HCT116 (cell line): ENCODE results near the gene IL11RA.
A peak's percentile ranks its signal among the peaks of the same experiment; 100 is the strongest.

Experiments
- CBX3 ChIP-seq: IDR thresholded peaks from 2 replicates; pipeline ENCODE4 v1.6.1; 2012; ENCODE audit warnings: low read depth
- CTCF ChIP-seq, 3 experiments: fragments of 200-600 bp in 1 of 3; sonication (generic) in 1 of 3; IDR thresholded peaks in 2 of 3; conservative IDR thresholded peaks in 1 of 3; 2 replicates each; pipeline ENCODE4 v1.5.1; 2012 to 2017; ENCODE audit warnings: low read depth in 2 of 3, low read length in 2 of 3, antibody characterized with exemption in 1 of 3, borderline replicate concordance in 1 of 3, control low read depth in 1 of 3, mild to moderate bottlenecking in 1 of 3, mixed read lengths in 1 of 3, mixed run types in 1 of 3, moderate library complexity in 1 of 3; ENCODE audit not compliant: insufficient read depth in 1 of 3
- EZH2 ChIP-seq: fragments of 200-600 bp; sonication (generic); IDR thresholded peaks from 2 replicates; pipeline ENCODE4 v1.6.1; 2017; ENCODE audit warnings: antibody characterized with exemption, mixed run types
- EZH2phosphoT487 ChIP-seq: fragments of 200-600 bp; IDR thresholded peaks from 2 replicates; pipeline ENCODE4 v1.6.1; 2018; ENCODE audit warnings: antibody characterized with exemption, borderline replicate concordance
- FOSL1 ChIP-seq: IDR thresholded peaks from 2 replicates; pipeline ENCODE4 v1.6.1; 2012; ENCODE audit warnings: low read depth
- POLR2A ChIP-seq: IDR thresholded peaks from 2 replicates; pipeline ENCODE4 v1.7.0; 2011; ENCODE audit warnings: borderline replicate concordance; ENCODE audit not compliant: insufficient read depth, insufficient read length; ENCODE audit errors: extremely low read depth
- POLR2AphosphoS5 ChIP-seq: IDR thresholded peaks from 2 replicates; pipeline ENCODE4 v1.6.1; 2011; ENCODE audit warnings: mild to moderate bottlenecking, low read depth, low read length, moderate library complexity
- SIN3A ChIP-seq: IDR thresholded peaks from 2 replicates; pipeline ENCODE4 v1.6.1; 2012; ENCODE audit warnings: low read depth
- YY1 ChIP-seq: IDR thresholded peaks from 2 replicates; pipeline ENCODE4 v1.6.1; 2011; ENCODE audit warnings: low read length, low read depth, moderate library complexity, mild to moderate bottlenecking; ENCODE audit not compliant: insufficient replicate concordance; ENCODE audit errors: extremely low read depth
- ZNF274 ChIP-seq: fragments of 200-500 bp; sonication (Bioruptor generic); IDR thresholded peaks from 2 replicates; pipeline ENCODE4 v1.6.1; 2014; ENCODE audit warnings: mild to moderate bottlenecking, low read depth, low read length, inconsistent platforms
- TF ChIP-seq, protein P1 (sequence below): IDR thresholded peaks from 2 replicates; pipeline ENCODE4 v1.6.1; 2012

GRCh38 chr9:34611251-34611810 is 40.7 kb upstream of the IL11RA start:
- no peak for TF ChIP-seq EZH2phosphoT487
- no peak for TF ChIP-seq YY1
- no peak for TF ChIP-seq CTCF (IDR thresholded peaks at IDR 0.05 in 2 of 3, conservative IDR thresholded peaks at IDR 0.05 in 1 of 3; ENCODE audit: borderline replicate concordance in 1 of 3, insufficient read depth in 1 of 3, low read depth in 2 of 3, low read length in 2 of 3)
- no peak for TF ChIP-seq CBX3
- TF ChIP-seq POLR2AphosphoS5: no peak
- TF ChIP-seq FOSL1: no peak
- no peak for TF ChIP-seq EZH2
- no peak for TF ChIP-seq POLR2A
- TF ChIP-seq SIN3A: 0 out of 2 replicates have a peak, but pooled peaks have one; percentile 4
- TF ChIP-seq ZNF274: no peak
- TF ChIP-seq, protein P1, sequence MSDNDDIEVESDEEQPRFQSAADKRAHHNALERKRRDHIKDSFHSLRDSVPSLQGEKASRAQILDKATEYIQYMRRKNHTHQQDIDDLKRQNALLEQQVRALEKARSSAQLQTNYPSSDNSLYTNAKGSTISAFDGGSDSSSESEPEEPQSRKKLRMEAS: no peak
